Central memory CD4-positive, alpha-beta T cell (primary cell): ENCODE data around the gene SOX10.
"Not testable (repeated sequence)": the region's sequence is repeated elsewhere in the genome, so short reads cannot be mapped to it uniquely, and the experiment has no call there.

Experiments used
- DNase-seq: peaks from one replicate; pipeline ENCODE4 v3.0.0; 2022

Gene SOX10

GRCh38 chr22:37985751-37986281 lies 1.5 kb upstream of the SOX10 start:
- no peak for DNase-seq

DNA sequence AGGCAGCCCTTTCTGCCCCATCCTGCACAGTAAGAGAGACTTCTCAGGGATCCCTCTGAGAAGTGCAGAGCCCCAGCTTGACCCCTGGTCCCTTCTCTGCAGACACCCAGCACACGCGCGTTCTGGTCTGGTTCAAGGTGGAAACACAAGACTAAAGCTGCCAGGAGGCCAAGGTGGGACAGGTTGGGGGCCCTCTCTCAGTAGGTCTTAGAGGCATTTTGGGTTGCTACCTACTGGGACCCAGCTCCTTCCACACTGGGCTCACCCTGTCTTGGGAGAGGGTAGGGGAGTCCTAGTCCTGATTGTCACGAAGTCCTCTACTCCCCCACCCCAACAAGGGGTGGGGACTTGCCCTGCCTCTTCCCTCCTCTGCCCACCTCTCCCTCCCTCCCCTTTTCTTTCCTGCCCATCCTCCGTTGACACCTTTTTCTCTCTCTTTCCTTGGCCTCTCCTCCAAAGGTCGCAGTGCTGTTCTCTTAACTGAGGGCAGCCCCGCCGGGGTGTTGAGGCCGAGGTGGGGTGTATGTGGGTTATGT lies 763 bp upstream of the SOX10 start:
- DNase-seq: no peak

GRCh38 chr22:37982938-37983859 lies 1.2 kb downstream of the SOX10 start:
- no peak for DNase-seq

- no peak for DNase-seq
These were observed 2.1 kb downstream of the SOX10 start for GRCh38 chr22:37982151-37982785.

GRCh38 chr22:37981282-37982011 lies 2.9 kb downstream of the SOX10 start:
- DNase-seq: no peak

- no peak for DNase-seq
These were observed 4.6 kb downstream of the SOX10 start for GRCh38 chr22:37979782-37980181.

- DNase-seq: no peak
These were observed 7.8 kb downstream of the SOX10 start for GRCh38 chr22:37976547-37976946.

- not testable (repeated sequence) for DNase-seq
These were observed 8.3 kb downstream of the SOX10 start for GRCh38 chr22:37976022-37976421.

DNA sequence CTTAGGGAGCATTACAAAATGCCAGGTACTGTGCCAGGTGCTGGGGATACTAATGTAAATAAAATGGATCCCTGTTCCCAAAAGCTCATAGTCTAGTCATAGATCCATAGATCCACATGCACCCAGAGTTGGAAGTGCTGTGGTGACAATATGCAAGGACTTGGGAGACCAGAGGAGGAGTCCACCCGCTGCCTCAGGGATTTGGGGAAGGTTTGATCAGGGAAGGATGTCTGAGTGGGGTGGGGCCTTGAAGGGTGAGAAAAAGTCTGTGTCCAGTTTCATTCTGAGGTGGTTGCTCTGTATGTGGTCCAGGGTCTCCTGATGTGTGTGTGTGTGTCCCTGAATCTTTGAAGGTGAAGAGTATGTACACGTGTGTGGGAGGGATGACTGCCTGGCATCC lies 9.2 kb downstream of the SOX10 start:
- DNase-seq: no peak

DNA sequence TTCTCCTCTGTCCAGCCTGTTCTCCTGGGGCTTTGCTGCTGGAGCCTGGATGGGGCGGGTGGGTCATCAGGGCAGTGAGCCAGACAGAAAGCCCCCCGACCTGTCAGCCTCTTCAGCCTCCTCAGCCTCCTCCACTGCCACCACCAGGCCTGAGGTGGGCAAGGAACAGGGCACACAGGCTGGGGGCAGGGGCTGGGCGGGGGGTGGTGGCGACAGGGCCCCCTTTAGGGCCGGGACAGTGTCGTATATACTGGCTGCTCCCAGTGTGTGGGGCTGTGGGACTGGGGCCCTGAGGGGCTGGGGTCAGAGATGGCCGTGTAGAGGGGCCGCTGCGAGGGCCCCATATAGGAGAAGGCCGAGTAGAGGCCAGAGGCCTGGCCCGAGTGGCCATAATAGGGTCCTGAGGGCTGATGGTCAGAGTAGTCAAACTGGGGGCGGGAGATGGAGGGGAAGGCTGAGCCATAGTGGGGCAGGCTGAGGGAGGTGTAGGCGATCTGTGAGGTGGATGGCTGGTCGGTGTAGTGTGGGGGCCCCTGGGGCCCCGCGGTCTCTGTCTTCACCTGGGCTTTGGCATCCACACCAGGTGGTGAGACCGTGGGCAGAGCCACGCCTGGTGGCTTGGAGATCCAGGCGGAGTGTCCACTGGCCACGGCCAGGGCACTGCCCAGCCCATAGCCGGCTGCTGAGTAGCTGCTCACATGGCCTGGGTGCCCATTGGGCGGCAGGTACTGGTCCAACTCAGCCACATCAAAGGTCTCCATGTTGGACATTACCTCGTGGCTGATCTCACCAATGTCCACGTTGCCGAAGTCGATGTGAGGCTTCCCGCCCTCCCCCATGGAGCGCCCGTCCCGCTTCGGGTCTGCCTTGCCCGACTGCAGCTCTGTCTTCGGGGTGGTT lies 10.8 kb downstream of the SOX10 start:
- DNase-seq: no peak

DNA sequence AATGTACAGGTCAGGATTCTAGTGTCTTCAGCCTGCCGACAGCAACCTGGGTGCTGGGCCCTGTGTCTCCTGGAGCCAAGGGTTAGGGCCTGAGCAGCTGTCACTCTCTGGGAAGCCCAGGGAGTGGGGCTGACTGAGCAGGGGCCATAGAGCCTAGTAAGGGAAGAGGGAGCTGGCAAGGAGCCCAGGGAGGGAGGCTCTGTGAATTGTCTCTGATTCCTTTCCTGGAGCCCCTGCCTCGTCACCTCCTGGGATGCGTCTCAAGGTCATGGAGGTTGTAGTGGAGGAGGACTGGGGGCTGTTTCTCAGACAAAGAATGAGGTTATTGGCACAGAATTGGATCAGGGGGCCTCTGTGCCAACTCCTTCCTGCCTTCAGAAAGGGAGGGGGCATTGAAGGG lies 11.8 kb downstream of the SOX10 start:
- no peak for DNase-seq

- DNase-seq: no peak
These were observed 12.6 kb downstream of the SOX10 start for GRCh38 chr22:37971475-37972434.

GRCh38 chr22:37970864-37971263 lies 13.5 kb downstream of the SOX10 start:
- DNase-seq: no peak

DNA sequence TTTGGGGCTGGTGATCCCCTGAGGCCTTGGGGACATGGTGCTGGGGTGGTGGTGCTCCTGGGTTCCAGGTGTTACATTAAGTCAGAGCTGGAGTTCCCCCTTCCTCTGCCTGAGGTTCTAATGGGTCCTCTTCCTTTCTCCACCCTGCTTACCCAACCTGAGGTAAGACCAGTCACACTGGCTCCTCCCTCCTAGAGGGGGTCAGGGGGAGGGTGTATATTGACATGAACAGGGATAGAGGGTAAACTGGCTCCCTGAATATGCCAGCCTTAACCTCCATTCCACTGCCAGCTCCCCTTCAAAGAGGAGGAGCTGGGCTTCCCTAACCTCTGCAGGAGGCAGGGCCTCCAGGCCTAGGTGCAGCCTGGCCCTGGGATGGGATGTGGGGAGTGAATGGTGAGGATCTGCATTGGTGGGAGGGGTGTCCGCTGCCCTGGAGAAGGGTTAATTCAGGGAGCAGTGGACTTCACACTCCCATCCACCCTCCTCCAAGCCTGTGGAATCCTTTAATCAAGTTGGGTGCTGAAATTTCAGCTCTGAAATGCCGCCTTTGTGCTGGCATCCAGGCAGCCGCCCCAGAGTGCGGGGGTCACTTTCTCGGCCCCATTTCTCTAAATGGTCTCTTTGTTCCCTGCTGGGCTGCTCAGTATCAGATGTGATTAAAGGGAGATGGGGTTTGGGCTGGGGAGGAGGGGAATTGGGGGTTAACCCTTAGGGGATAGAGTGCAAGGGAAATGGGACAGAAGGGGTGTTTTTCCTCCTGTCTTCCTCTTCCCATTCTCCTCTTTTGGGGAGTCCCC lies 15.7 kb downstream of the SOX10 start:
- DNase-seq: no peak

GRCh38 chr22:37967637-37968451 lies 16.5 kb downstream of the SOX10 start:
- no peak for DNase-seq

DNA sequence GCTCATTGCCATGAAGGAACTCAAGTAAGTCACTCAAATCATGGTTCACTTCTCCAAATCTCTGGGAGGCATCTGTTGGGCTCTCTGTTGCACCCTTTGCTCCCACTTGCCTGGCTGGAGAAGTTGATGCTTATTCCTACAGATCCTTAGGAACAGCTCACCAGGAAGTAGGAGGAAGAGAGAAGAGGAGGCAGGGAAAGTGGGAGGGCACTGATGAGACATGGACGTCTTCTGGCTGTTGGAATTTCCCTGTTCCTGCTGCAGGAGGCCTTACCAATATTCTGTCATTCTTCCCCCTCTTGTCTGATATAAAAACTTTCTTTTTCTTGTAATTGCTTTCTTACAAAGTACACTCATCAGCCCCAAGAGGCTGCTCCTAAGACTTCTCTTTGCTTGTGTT lies 17.2 kb downstream of the SOX10 start:
- no peak for DNase-seq

DNA sequence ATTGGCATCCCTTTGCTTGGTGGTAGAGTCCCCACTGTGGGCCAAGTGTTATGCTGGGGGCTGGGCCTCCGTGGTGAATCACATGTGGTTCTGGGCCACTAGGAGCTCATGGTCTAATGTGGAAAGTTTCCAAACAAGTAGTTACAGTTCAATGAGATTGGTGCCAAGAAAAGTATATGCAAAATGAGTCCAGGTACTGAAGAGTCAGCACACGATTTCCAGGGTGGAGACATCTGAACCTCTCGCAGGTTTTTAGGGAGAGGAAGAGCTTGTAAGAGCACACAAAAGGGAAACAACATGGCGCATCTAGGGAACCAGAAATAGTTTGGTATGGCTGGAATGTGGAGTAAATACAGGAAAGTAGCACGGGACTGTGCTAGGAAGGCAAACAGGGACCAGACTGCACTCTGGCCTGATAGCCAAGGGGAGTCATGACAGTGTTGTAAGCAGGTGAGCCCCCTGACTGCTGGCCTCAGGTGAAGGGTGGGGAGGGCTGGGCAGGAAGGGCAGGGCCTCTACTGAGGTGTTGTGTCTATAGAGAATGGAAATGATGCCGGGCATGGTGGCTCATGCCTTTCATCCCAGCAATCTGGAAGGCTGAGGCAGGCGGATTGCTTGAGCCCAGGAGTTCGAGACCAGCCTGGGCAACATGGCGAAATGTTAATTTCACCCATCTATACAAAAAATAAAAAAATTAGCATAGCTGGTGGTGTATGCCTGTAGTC lies 18.3 kb downstream of the SOX10 start:
- no peak for DNase-seq

- DNase-seq: no peak
These were observed 23.3 kb downstream of the SOX10 start for GRCh38 chr22:37961062-37961461.
